ENCODE data around the gene SPATA20. TPM values are rescaled to one million over a fixed set of nuclear protein-coding genes. Genes with fewer than 3 reads are reported as not detected.

Gene SPATA20
- total and polyA plus RNA-seq, 2 of the 8 experiments (the other 6 are each of a cell fraction or from before 2014, with no cell fraction given), result 16.2 to 17.5 TPM

GRCh38 chr17:50570032-50570431 is 23.1 kb downstream of the SPATA20 start:
- Histone ChIP-seq H3K4ac (replicated peaks; ENCODE audit: insufficient read length, low read depth, low read length) (no peak overlapping the region), H2BK15ac (ENCODE audit: low read length) (0 out of 2 replicates have a peak overlapping the region, but pooled peaks have one; percentile 29), H2BK12ac (ENCODE audit: low read depth, low read length) (no peak overlapping the region), H3K4me3 (ENCODE audit: extremely low read depth in 1 of 4, insufficient read depth in 2 of 4, low read depth in 3 of 4, low read length in 4 of 4) (no peak overlapping the region), H2BK20ac (ENCODE audit: low read length) (no peak overlapping the region; the same call in 1 of the 2 replicates), H2BK5ac (ENCODE audit: low read depth, low read length) (no peak overlapping the region), H3K27me3 (replicated peaks in 1 of 4; ENCODE audit: control insufficient read depth in 3 of 4, extremely low read depth in 1 of 4, insufficient read depth in 3 of 4, low read length in 3 of 4) (peaks cover 2 to 19% (median 16%) of the 10 kb centered on the region in 4 experiments), H4K5ac (ENCODE audit: insufficient read length, low read depth, low read length) (no peak overlapping the region), H2BK120ac (replicated peaks; ENCODE audit: low read depth, low read length) (no peak overlapping the region), H3K9ac (replicated peaks in 1 of 4; ENCODE audit: extremely low read depth in 1 of 4, low read depth in 3 of 4, low read length in 3 of 4) (no peak overlapping the region), H4K91ac (replicated peaks; ENCODE audit: insufficient read length, low read length) (no peak overlapping the region), H3K79me2 (ENCODE audit: control insufficient read depth in 1 of 2, insufficient read depth in 2 of 2, low read length in 2 of 2) (no peaks in the 10 kb centered on the region), H3K9me3 (ENCODE audit: insufficient read depth in 2 of 2, low read depth in 1 of 2, low read length in 1 of 2) (no peaks in the 10 kb centered on the region), H4K20me1 (replicated peaks in 1 of 2; ENCODE audit: control insufficient read depth in 1 of 2, insufficient read depth in 2 of 2, low read length in 2 of 2) (peaks cover 4% of the 10 kb centered on the region in 2 experiments), H3K27ac (ENCODE audit: low read depth, low read length) (no peak overlapping the region), H3K4me1 (replicated peaks in 1 of 4; ENCODE audit: control insufficient read depth in 3 of 4, insufficient read depth in 4 of 4, low read length in 3 of 4) (peaks cover 0 to 11% (median 7%) of the 10 kb centered on the region in 4 experiments; a peak in 6 of 7 replicates), H3K23ac (ENCODE audit: insufficient read length) (no peak overlapping the region), H3K23me2 (ENCODE audit: low read depth, low read length) (peaks cover 3% of the 10 kb centered on the region; the same call in 1 of the 2 replicates), H2AFZ (ENCODE audit: low read length) (no peak overlapping the region), H3K36me3 (ENCODE audit: control insufficient read depth in 2 of 4, insufficient read depth in 4 of 4, low read length in 3 of 4) (no peaks in the 10 kb centered on the region), H3K56ac (replicated peaks; ENCODE audit: insufficient read length, low read depth, low read length) (no peak overlapping the region), H3K4me2 (ENCODE audit: insufficient read depth in 1 of 2, low read depth in 2 of 2, low read length in 2 of 2) (no peak overlapping the region), H4K8ac (ENCODE audit: extremely low read depth, insufficient read depth, low read length) (peak overlapping the region; percentile 30; the same call in 1 of the 2 replicates), H3K14ac (ENCODE audit: insufficient read length) (no peak overlapping the region), H3K18ac (ENCODE audit: extremely low read depth, low read length) (no peak overlapping the region), H2AK5ac (ENCODE audit: low read depth, low read length) (peak overlapping the region; percentile 39; the same call in 1 of the 2 replicates), H3K79me1 (ENCODE audit: low read depth, low read length) (no peaks in the 10 kb centered on the region)
- TF ChIP-seq CTBP2 (IDR thresholded peaks at IDR 0.05; ENCODE audit: borderline replicate concordance, insufficient read depth, insufficient read length, low read length) (no peak), EGR1 (IDR thresholded peaks at IDR 0.05; ENCODE audit: borderline replicate concordance, low read depth, low read length) (no peak), RAD21 (IDR thresholded peaks at IDR 0.05 in 1 of 2, conservative IDR thresholded peaks at IDR 0.05 in 1 of 2; ENCODE audit: low read depth in 2 of 2, low read length in 2 of 2) (no peak), KDM4A (IDR thresholded peaks at IDR 0.05; ENCODE audit: low read depth, low read length, severe bottlenecking) (no peak), RFX5 (IDR thresholded peaks at IDR 0.05; ENCODE audit: borderline replicate concordance, low read depth, low read length) (no peak), POLR2A (IDR thresholded peaks at IDR 0.05; ENCODE audit: control extremely low read depth in 1 of 2, low read depth in 2 of 2, low read length in 2 of 2) (no peak), USF2 (IDR thresholded peaks at IDR 0.05; ENCODE audit: low read length) (no peak), EP300 (IDR thresholded peaks at IDR 0.05; ENCODE audit: borderline replicate concordance in 1 of 2, low read depth in 2 of 2, low read length in 2 of 2) (no peak), RBBP5 (IDR thresholded peaks at IDR 0.05; ENCODE audit: borderline replicate concordance, low read depth, low read length) (no peak)
- CTCF ChIA-PET (ENCODE audit: partially characterized antibody), result interaction anchor here (0.6 to 3.4 kb wide), 13 partner anchors 8 to 845 kb away, joined by 3 to 17 read pairs (median 5); no protein-coding TSS in a partner anchor
- DNase-seq (ENCODE audit: low read depth in 1 of 2, low spot score in 2 of 2) (no peak), FAIRE-seq (no peak)
- WGBS, 2 experiments (ENCODE audit: extremely low coverage in 1 of 2, insufficient coverage in 1 of 2, insufficient read length in 1 of 2, insufficient replicate concordance in 2 of 2, low coverage in 1 of 2, low lambda C conversion rate in 2 of 2, missing lambda C conversion rate in 1 of 2), result 87% methylated on average over 7 of the region's 8 CpGs; no CpG with 5 or more reads in 1 of the 2 experiments
- POLR2A ChIA-PET (ENCODE audit: partially characterized antibody), result interaction anchor here (0.7 to 1.3 kb wide), 5 partner anchors 7 to 149 kb away, joined by 3 to 4 read pairs (median 3); no protein-coding TSS in a partner anchor
